HG02870 (cell line): ENCODE measurements around the gene COQ8B.

ENCODE experiments used
- ATAC-seq: cut with Tn5 transposase; IDR thresholded peaks from one replicate; pipeline ENCODE4 v1.9.1; 2021; ENCODE audit warnings: mild to moderate bottlenecking, moderate library complexity; ENCODE audit not compliant: unreplicated experiment

The COQ8B gene

GRCh38 chr19:40642051-40642706, 74.5 kb downstream of the COQ8B start:
- ATAC-seq = no peak
